ENCODE results near the gene CEP295NL.

- no peak for TF ChIP-seq FOXP2 (optimal IDR thresholded peaks at IDR 0.05; ENCODE audit: control extremely low read depth, extremely low read length, insufficient read depth)
- TF ChIP-seq EZH2 (IDR thresholded peaks at IDR 0.05), result no peak
These were observed 34.6 kb upstream of the CEP295NL start for GRCh38 chr17:78937561-78937960.

All from SK-N-MC (cell line).